PC-3 (cell line): ENCODE results near the gene NTN4. TPM values are rescaled to one million over a fixed set of nuclear protein-coding genes. Genes with fewer than 3 reads are reported as not detected.
A peak's percentile ranks its signal among the peaks of the same experiment; 100 is the strongest.

ENCODE experiments used
- ATAC-seq: fragments of 200-7000 bp; cut with Tn5 transposase; 2 replicates; pipeline ENCODE4 v1.9.1; 2020; ENCODE audit warnings: mild to moderate bottlenecking, moderate library complexity
- BruUV-seq: library from RNA; stranded (reverse); fragments of 400-500 nt; replicated peaks from 2 replicates; lab custom pipeline; 2021; lab: Mats Ljungman, UMichigan
- CTCF ChIA-PET: fragments of 300-600 bp; sonication (Branson Sonifier 250); formaldehyde crosslinking; loops from one replicate; lab custom pipeline; 2022; ENCODE audit warnings: antibody characterized with exemption; lab: Charles Lee
- POLR2A ChIA-PET: fragments of 300-600 bp; sonication (Branson Sonifier 250); formaldehyde crosslinking; loops from one replicate; lab custom pipeline; 2022; ENCODE audit warnings: antibody characterized with exemption; ENCODE audit not compliant: unreplicated experiment; lab: Charles Lee
- DNase-seq: peaks from one replicate; pipeline ENCODE4 v3.0.0-alpha.2; 2015
- H2AFZ ChIP-seq: fragments of 300-600 bp; sonication (generic); 2 replicates; pipeline ENCODE4 v1.6.0; 2016; ENCODE audit warnings: antibody characterized with exemption, low read length
- H3F3A ChIP-seq: fragments of 300-600 bp; sonication (generic); one replicate; pipeline ENCODE4 v1.6.0; 2017; ENCODE audit warnings: antibody characterized with exemption, low read length, control low read depth, mild to moderate bottlenecking; ENCODE audit not compliant: unreplicated experiment
- H3K27ac ChIP-seq: fragments of 300-600 bp; sonication (generic); 2 replicates; pipeline ENCODE4 v1.5.1; 2016; ENCODE audit warnings: mild to moderate bottlenecking, low read length
- H3K27me3 ChIP-seq: fragments of 300-600 bp; sonication (generic); 2 replicates; pipeline ENCODE4 v1.6.1; 2016; ENCODE audit warnings: low read length, mixed read lengths
- H3K36me3 ChIP-seq: fragments of 300-600 bp; sonication (generic); 2 replicates; pipeline ENCODE4 v1.6.1; 2016; ENCODE audit warnings: low read depth, mixed run types, low read length, mixed read lengths
- H3K4me1 ChIP-seq: fragments of 300-600 bp; sonication (generic); 2 replicates; pipeline ENCODE4 v1.5.1; 2016; ENCODE audit warnings: low read length; ENCODE audit not compliant: insufficient read depth
- H3K4me2 ChIP-seq: fragments of 300-600 bp; sonication (generic); 2 replicates; pipeline ENCODE4 v1.6.0; 2016; ENCODE audit warnings: low read length
- H3K4me3 ChIP-seq: fragments of 300-600 bp; sonication (generic); 2 replicates; pipeline ENCODE4 v1.5.1; 2016; ENCODE audit warnings: mild to moderate bottlenecking, low read length, mixed read lengths
- H3K79me2 ChIP-seq: fragments of 300-600 bp; sonication (generic); 2 replicates; pipeline ENCODE4 v1.6.1; 2017; ENCODE audit warnings: low read length, mixed read lengths
- H3K9ac ChIP-seq: fragments of 300-600 bp; sonication (generic); 2 replicates; pipeline ENCODE4 v1.6.0; 2016; ENCODE audit warnings: mild to moderate bottlenecking, low read length
- H3K9me2 ChIP-seq: fragments of 300-600 bp; sonication (generic); replicated peaks from 2 replicates; pipeline ENCODE4 v1.6.1; 2016; ENCODE audit warnings: mixed run types, low read length, mixed read lengths
- H3K9me3 ChIP-seq: fragments of 300-600 bp; sonication (generic); 2 replicates; pipeline ENCODE4 v1.6.1; 2016; ENCODE audit warnings: low read length, mixed read lengths
- H4K20me1 ChIP-seq: fragments of 300-600 bp; sonication (generic); 2 replicates; pipeline ENCODE4 v1.6.1; 2016; ENCODE audit warnings: low read length, mixed read lengths
- CTCF ChIP-seq: fragments of 300-600 bp; sonication (generic); conservative IDR thresholded peaks from 2 replicates; pipeline ENCODE4 v1.5.1; 2017; ENCODE audit warnings: antibody characterized with exemption, low read depth, mild to moderate bottlenecking, low read length
- EZH2 ChIP-seq: fragments of 300-600 bp; sonication (generic); IDR thresholded peaks from one replicate; pipeline ENCODE4 v1.6.1; 2017; ENCODE audit warnings: antibody characterized with exemption, mild to moderate bottlenecking, low read length; ENCODE audit not compliant: unreplicated experiment
- EZH2phosphoT487 ChIP-seq: fragments of 300-600 bp; sonication (generic); IDR thresholded peaks from 2 replicates; pipeline ENCODE4 v1.6.1; 2018; ENCODE audit warnings: mild to moderate bottlenecking, antibody characterized with exemption, low read length, borderline replicate concordance
- intact Hi-C: fragments of 100-400 bp; cut with micrococcal nuclease; formaldehyde crosslinking; loops from 2 replicates; pipeline ENCODE4 v1.9.0; 2023
- total RNA-seq: library from RNA; depleted of rRNA; stranded (reverse); fragments of >200 nt; gene quantifications from 2 replicates; pipeline ENCODE4 v1.2.3, GENCODE V29; 2014

NTN4 gene
- total RNA-seq, 1 experiment from 2014 or later = 39.6 TPM

- Histone ChIP-seq H2AFZ (no peak overlapping the region), H3K79me2 (no peaks in the 10 kb centered on the region), H3K9ac (peak overlapping the region; percentile 59), H3K27ac (peak overlapping the region; percentile 89), H3K27me3 (no peaks in the 10 kb centered on the region), H3K36me3 (no peaks in the 10 kb centered on the region), H3K9me3 (no peaks in the 10 kb centered on the region), H3K4me1 (peaks cover 39% of the 10 kb centered on the region), H3K9me2 (no peaks in the 10 kb centered on the region), H3F3A (no peaks in the 10 kb centered on the region), H3K4me2 (peak overlapping the region; percentile 16; the same call in 1 of the 2 replicates), H4K20me1 (no peaks in the 10 kb centered on the region), H3K4me3 (no peak overlapping the region)
- DNase-seq (peak; percentile 82), ATAC-seq (peak; percentile 16; the same call in 1 of the 2 replicates)
- ChIA-PET POLR2A (no interaction called here), CTCF (no interaction called here)
- TF ChIP-seq EZH2 (no peak), CTCF (no peak), EZH2phosphoT487 (no peak)
- BruUV-seq = TSS peak; percentile 16
- intact Hi-C loops = no loop called here
Observed at GRCh38 chr12:95653771-95654546, 136.6 kb downstream of the NTN4 start.

- ChIA-PET POLR2A (no interaction called here), CTCF (no interaction called here)
- Histone ChIP-seq H3F3A (no peaks in the 10 kb centered on the region), H2AFZ (no peak overlapping the region), H3K36me3 (no peaks in the 10 kb centered on the region), H3K9me3 (no peaks in the 10 kb centered on the region), H3K79me2 (no peaks in the 10 kb centered on the region), H4K20me1 (no peaks in the 10 kb centered on the region), H3K27ac (peak overlapping the region; percentile 27; the same call in 1 of the 2 replicates), H3K4me1 (peaks cover 49% of the 10 kb centered on the region), H3K9ac (no peak overlapping the region), H3K4me3 (no peak overlapping the region), H3K9me2 (no peaks in the 10 kb centered on the region), H3K27me3 (no peaks in the 10 kb centered on the region), H3K4me2 (no peak overlapping the region)
- DNase-seq (no peak), ATAC-seq (no peak)
- no TSS peak for BruUV-seq
- TF ChIP-seq EZH2 = no peak
- TF ChIP-seq EZH2phosphoT487 = no peak
- TF ChIP-seq CTCF = no peak
- intact Hi-C loops = no loop called here
Observed at GRCh38 chr12:95651681-95652080, 138.9 kb downstream of the NTN4 start.
